ENCODE results near the gene C16orf89. TPM values are rescaled to one million over a fixed set of nuclear protein-coding genes. Genes with fewer than 3 reads are reported as not detected.
A peak's percentile ranks its signal among the peaks of the same experiment; 100 is the strongest.
"Not testable (repeated sequence)": the region's sequence is repeated elsewhere in the genome, so short reads cannot be mapped to it uniquely, and the experiment has no call there.

The C16orf89 gene
- total and polyA plus RNA-seq, 10 of the 15 experiments (the other 5 are each of a cell fraction or from before 2014, with no cell fraction given): not detected

- ChIA-PET CTCF (interaction anchor here (0.7 to 2.0 kb wide), 9 partner anchors 9 to 234 kb away, joined by 3 to 15 read pairs (median 4); partner anchors contain the start of gene C16orf89), SMC1A (ENCODE audit: uncharacterized antibody, unreplicated experiment) (interaction anchor here (1.1 kb wide), 3 partner anchors 10 to 33 kb away, joined by 3 to 4 read pairs (median 3); no protein-coding TSS in a partner anchor)
- H3K79me2 ChIP-seq (ENCODE audit: control insufficient read depth, insufficient read depth, low read length); H3K9me3 ChIP-seq (replicated peaks; ENCODE audit: control insufficient read depth, insufficient read depth, low read length); DNase-seq (ENCODE audit: low read depth, low spot score); FAIRE-seq; H2AFZ ChIP-seq (ENCODE audit: control insufficient read depth, low read depth, low read length); H3K4me3 ChIP-seq; POLR2A ChIA-PET; H3K4me1 ChIP-seq (ENCODE audit: control insufficient read depth, insufficient read depth, low read length); ATAC-seq; H3K4me2 ChIP-seq (ENCODE audit: control insufficient read depth, insufficient read depth); H3K9ac ChIP-seq (ENCODE audit: control insufficient read depth, insufficient read depth, low read length); BruUV-seq (replicated peaks); H3K36me3 ChIP-seq (ENCODE audit: control insufficient read depth in 2 of 2, insufficient read depth in 2 of 2, low read length in 1 of 2); intact Hi-C loops (cut with micrococcal nuclease; ENCODE audit: unreplicated experiment); H3K27me3 ChIP-seq (replicated peaks in 1 of 2; ENCODE audit: control insufficient read depth in 2 of 2, insufficient read depth in 2 of 2, low read length in 1 of 2); H3K27ac ChIP-seq (ENCODE audit: control insufficient read depth, insufficient read depth); RAD21 ChIA-PET (ENCODE audit: unreplicated experiment); H4K20me1 ChIP-seq (ENCODE audit: control insufficient read depth, insufficient read depth): not testable (repeated sequence)
- 75% methylated on average over 10 of the region's 11 CpGs for WGBS (ENCODE audit: insufficient coverage, insufficient replicate concordance, low lambda C conversion rate, missing lambda C conversion rate)
- in situ Hi-C loops (cut with MboI): loop anchor here (10.0 kb wide), 1 partner anchor 239 kb away; the partner anchor contains the start of genes GLYR1 and UBN1
- peak; percentile 50; the same call in 1 of the 2 replicates for TF ChIP-seq ZBTB40 (IDR thresholded peaks at IDR 0.05; ENCODE audit: borderline replicate concordance)
These were observed 18.5 kb upstream of the C16orf89 start for GRCh38 chr16:5084099-5084731.

GRCh38 chr16:5083646-5084045 lies 17.9 kb upstream of the C16orf89 start:
- ATAC-seq: not testable (repeated sequence)
- in situ Hi-C loops (cut with MboI): loop anchor here (10.0 kb wide), 1 partner anchor 239 kb away; the partner anchor contains the start of genes GLYR1 and UBN1

GRCh38 chr16:5080996-5081395 lies 15.2 kb upstream of the C16orf89 start:
- H3K9me3 ChIP-seq (replicated peaks; ENCODE audit: control insufficient read depth, insufficient read depth, low read length); DNase-seq (ENCODE audit: low read depth, low spot score); intact Hi-C loops (cut with micrococcal nuclease; ENCODE audit: unreplicated experiment); ATAC-seq; H4K20me1 ChIP-seq (ENCODE audit: control insufficient read depth, insufficient read depth); H3K4me1 ChIP-seq (ENCODE audit: control insufficient read depth, insufficient read depth, low read length); SMC1A ChIA-PET (ENCODE audit: uncharacterized antibody, unreplicated experiment); H3K27ac ChIP-seq (ENCODE audit: control insufficient read depth, insufficient read depth); CTCF ChIA-PET; H3K4me3 ChIP-seq; H3K9ac ChIP-seq (ENCODE audit: control insufficient read depth, insufficient read depth, low read length); H3K27me3 ChIP-seq (replicated peaks in 1 of 2; ENCODE audit: control insufficient read depth in 2 of 2, insufficient read depth in 2 of 2, low read length in 1 of 2); H3K4me2 ChIP-seq (ENCODE audit: control insufficient read depth, insufficient read depth); FAIRE-seq; BruUV-seq (replicated peaks); H2AFZ ChIP-seq (ENCODE audit: control insufficient read depth, low read depth, low read length); POLR2A ChIA-PET; H3K79me2 ChIP-seq (ENCODE audit: control insufficient read depth, insufficient read depth, low read length); H3K36me3 ChIP-seq (ENCODE audit: control insufficient read depth in 2 of 2, insufficient read depth in 2 of 2, low read length in 1 of 2); RAD21 ChIA-PET (ENCODE audit: unreplicated experiment): not testable (repeated sequence)
- in situ Hi-C loops (cut with MboI): loop anchor here (10.0 kb wide), 1 partner anchor 236 kb away; the partner anchor contains the start of genes GLYR1 and UBN1
- 60% methylated on average over 6 of the region's 9 CpGs for WGBS (ENCODE audit: insufficient coverage, insufficient replicate concordance, low lambda C conversion rate, missing lambda C conversion rate)

More at GRCh38 chr16:5083646-5084045, 17.9 kb upstream of the C16orf89 start:
- H3K4me1 ChIP-seq (ENCODE audit: control insufficient read depth, insufficient read depth, low read length); H3K4me3 ChIP-seq; H3K4me2 ChIP-seq (ENCODE audit: control insufficient read depth, insufficient read depth); H3K9me3 ChIP-seq (replicated peaks; ENCODE audit: control insufficient read depth, insufficient read depth, low read length); POLR2A ChIA-PET; H3K36me3 ChIP-seq (ENCODE audit: control insufficient read depth in 2 of 2, insufficient read depth in 2 of 2, low read length in 1 of 2); H3K9ac ChIP-seq (ENCODE audit: control insufficient read depth, insufficient read depth, low read length); DNase-seq (ENCODE audit: low read depth, low spot score); H3K27ac ChIP-seq (ENCODE audit: control insufficient read depth, insufficient read depth); intact Hi-C loops (cut with micrococcal nuclease; ENCODE audit: unreplicated experiment); H4K20me1 ChIP-seq (ENCODE audit: control insufficient read depth, insufficient read depth); RAD21 ChIA-PET (ENCODE audit: unreplicated experiment); SMC1A ChIA-PET (ENCODE audit: uncharacterized antibody, unreplicated experiment); BruUV-seq (replicated peaks); H2AFZ ChIP-seq (ENCODE audit: control insufficient read depth, low read depth, low read length); FAIRE-seq; H3K27me3 ChIP-seq (replicated peaks in 1 of 2; ENCODE audit: control insufficient read depth in 2 of 2, insufficient read depth in 2 of 2, low read length in 1 of 2); H3K79me2 ChIP-seq (ENCODE audit: control insufficient read depth, insufficient read depth, low read length): not testable (repeated sequence)
- CTCF ChIA-PET: interaction anchor here (0.6 to 2.0 kb wide), 4 partner anchors 8 to 587 kb away, joined by 3 to 15 read pairs (median 6); no protein-coding TSS in a partner anchor
- WGBS (ENCODE audit: insufficient coverage, insufficient replicate concordance, low lambda C conversion rate, missing lambda C conversion rate): 95% methylated on average over 9 of the region's 9 CpGs

Data from GM12878 (cell line).